ENCODE results near the gene G3BP1.

- no peak for TF ChIP-seq CTCF (IDR thresholded peaks at IDR 0.05; ENCODE audit: low read depth, low read length, poor library complexity, severe bottlenecking)
- TF ChIP-seq EZH2phosphoT487 (IDR thresholded peaks at IDR 0.05; ENCODE audit: borderline replicate concordance, low read length): no peak
Observed at GRCh38 chr5:151737431-151737830, 34.3 kb upstream of the G3BP1 start.

All from DOHH2 (cell line).